GM19238 (cell line): ENCODE data around the gene GCN1.
"Not testable (repeated sequence)": the region's sequence is repeated elsewhere in the genome, so short reads cannot be mapped to it uniquely, and the experiment has no call there.

Source experiments
- DNase-seq: peaks from one replicate; pipeline ENCODE4 v3.0.0; 2011; ENCODE audit warnings: low spot score; ENCODE audit not compliant: insufficient read length

GCN1 gene

GRCh38 chr12:120213758-120214157 is 19.2 kb upstream of the GCN1 start:
- DNase-seq: no peak

DNA sequence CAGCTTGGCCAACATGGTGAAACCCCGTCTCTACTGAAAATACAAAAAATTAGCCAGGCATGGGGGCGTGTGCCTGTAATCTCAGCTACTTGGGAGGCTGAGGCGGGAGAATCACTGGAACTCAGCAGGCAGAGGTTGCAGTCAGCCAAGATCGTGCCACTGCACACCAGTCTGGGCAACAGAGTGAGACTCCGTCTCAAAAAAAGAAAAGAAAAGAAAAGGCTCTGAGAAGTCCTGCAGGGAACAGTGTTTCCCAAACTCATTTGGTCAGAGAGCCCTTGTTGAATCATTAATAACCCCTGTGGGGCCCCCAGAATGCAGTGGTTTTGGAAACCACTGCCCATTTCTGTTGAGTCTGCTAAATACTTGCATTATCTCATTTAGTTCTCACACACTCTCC is 18.7 kb upstream of the GCN1 start:
- not testable (repeated sequence) for DNase-seq

DNA sequence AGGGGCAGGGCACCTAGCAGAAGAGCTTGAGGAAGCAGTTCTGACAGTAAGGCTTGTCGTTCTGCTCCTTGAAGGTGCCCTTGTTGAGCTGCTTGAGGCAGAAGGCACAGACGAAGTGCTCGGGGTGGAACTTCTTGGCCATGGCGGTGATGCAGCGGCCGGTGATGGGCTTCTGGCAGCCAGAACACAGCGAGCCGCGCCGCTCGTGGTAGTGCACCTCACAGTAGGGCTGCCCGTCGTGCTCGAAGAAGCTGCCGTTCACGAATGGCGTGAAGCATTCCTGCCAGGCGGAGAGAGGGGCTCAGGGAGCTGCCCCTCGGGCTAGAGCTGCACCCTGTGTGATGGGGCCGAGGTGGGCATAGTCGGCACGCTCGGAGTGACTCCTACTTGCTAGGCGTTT is 17.8 kb upstream of the GCN1 start:
- DNase-seq: no peak

- no peak for DNase-seq
Observed at GRCh38 chr12:120211904-120212283, 17.4 kb upstream of the GCN1 start.

DNA sequence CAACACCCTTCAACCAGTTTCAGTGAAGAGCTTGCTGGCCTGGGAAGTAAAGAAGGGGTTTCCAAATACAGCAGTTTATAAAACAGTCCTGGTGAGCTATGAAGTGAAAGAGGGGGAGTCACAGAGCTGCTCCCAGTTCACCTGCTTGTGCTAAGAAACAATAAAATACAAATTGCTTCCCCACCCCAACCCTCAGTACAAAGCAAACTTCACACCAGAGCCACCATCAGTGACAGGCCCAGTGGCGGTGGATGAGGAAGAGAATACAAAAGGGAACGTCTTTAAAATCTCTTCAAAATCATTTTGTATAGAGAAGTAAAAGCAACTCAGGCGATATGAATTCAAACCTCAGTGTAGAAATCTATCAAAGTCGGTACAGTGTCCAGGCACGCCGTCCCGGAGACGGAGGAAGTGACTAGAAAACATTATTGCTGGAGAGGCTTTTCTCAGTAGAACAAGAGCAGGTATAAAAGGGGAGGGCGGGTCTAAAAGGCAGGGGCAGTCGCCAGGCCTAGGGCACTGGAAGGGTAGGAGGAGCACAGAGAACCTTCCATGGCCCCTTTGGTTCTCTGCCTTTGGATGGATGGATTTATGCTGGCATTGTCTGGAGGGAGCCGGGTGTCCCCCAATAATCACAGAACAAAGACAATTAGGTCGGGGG is 16.9 kb upstream of the GCN1 start:
- no peak for DNase-seq

DNA sequence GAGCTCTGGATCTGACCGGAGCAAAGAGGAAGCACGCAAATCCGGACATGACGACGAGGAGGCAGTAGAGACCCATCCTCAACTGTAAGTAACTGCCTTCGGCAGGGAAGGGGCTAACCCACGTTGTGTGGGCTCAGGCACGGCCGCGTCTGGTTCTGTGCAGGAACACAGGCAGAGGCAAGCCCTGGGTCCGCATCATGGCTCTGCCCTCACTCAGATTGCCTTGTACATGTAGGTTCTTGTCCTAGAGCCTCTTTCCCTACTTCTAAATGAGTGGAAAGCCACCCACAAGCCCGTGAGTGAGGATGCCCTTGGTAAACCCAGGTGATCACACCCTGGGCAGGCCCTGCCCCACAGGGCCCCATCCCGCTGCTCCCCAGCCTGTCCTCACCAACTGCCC is 15.3 kb upstream of the GCN1 start:
- no peak for DNase-seq

DNA sequence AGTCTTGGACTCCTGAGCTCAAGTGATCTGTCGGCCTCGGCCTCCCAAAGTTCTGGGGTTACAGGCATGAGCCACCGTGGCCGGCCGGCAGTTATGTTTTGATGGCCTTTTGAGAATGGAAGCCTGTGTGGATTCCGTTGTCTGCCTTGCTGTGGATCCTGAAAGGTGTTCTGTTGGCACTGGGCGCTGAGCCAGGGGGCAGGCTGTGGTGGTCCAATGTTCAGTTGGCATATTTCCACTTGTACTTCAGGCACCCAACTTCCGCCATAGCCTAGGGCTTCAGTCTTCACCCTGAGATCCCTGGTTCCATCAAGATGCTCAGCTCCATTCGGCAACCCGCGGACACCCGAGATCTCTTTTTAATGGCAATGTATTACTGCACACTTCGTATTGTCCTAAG is 12.7 kb upstream of the GCN1 start:
- no peak for DNase-seq

GRCh38 chr12:120206781-120207180 is 12.3 kb upstream of the GCN1 start:
- DNase-seq: not testable (repeated sequence)

DNA sequence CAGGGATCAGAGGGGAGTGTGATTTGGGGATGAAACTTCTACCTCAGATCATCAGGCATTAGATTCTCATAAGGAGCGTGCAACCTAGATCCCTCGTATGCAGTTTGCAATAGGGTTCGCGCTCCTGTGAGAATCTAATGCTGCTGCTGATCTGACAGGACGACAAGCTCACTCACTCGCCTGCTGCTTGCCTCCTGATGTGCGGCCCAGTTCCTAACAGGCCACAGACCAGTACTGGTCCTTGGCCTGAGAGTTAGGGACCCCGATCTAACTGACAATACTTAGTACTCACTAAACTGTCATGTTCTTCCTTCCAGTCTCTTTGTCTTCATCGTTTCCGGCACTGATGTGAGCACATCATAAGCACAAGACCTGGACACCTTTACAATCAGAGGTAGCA is 11.7 kb upstream of the GCN1 start:
- DNase-seq: no peak

DNA sequence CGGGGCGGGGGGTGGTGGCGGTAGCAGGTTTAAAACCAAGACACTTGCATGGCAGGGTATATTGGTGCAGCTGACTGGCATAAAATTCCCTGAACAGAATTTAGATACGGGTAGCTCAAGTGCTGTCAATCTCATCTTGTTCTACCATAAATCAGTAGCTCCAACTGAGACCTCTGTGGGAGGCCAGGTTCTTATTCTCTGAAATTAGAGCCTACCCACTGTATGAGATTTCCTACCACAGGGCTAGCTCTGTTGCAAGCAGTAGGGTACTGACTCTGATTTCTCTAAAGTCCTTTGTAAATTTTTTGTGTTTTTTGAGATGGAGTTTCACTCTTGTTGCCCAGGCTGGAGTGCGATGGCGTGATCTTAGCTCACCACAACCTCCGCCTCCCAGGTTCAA is 9.7 kb upstream of the GCN1 start:
- no peak for DNase-seq

DNA sequence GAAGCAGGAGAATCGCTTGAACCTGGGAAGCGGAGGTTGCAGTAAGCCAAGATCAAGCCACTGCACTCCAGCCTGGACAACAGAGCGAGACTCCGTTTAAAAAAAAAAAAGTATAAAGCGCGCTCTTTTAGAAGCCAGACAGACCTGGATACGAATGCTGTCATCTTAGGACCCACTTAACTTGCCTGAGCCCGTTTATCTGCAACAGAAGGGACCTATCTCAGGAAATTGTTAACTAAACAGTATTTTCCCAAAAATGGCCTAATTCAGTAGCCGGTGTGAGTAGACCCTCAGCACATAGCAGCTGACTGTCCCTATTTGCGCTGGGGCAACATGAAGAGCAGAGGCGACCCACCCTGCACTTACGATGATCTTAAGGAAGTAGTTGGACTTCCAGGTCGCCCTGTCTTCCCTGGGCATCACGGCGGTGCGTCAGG is 5.9 kb upstream of the GCN1 start:
- DNase-seq: no peak

GRCh38 chr12:120199595-120200306 is 5.2 kb upstream of the GCN1 start:
- DNase-seq: no peak

- no peak for DNase-seq
Observed at GRCh38 chr12:120199025-120199424, 4.5 kb upstream of the GCN1 start.

GRCh38 chr12:120197542-120197887 is 3.0 kb upstream of the GCN1 start:
- no peak for DNase-seq

GRCh38 chr12:120196817-120197541 is 2.5 kb upstream of the GCN1 start:
- DNase-seq: not testable (repeated sequence)

DNA sequence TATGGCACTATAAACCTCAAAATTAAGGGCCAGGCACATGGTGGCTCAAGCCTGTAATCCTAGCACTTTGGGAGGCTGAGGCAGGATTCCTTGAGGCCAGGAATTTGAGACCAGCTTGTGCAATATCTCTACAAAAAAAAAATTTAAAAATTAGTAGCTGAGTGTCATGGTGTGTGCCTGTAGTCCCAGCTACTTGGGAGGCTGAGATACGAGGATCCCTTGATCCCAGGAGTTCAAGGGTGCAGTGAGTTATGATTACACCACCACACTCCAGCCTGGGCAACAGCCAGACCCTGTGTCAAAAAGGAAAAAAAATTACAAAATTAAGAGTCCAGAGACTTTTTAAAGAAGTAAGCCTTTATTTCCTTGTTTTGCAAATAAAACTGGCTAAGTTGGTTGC is 1.8 kb upstream of the GCN1 start:
- DNase-seq: no peak

GRCh38 chr12:120194226-120194533 is 335 bp downstream of the GCN1 start:
- DNase-seq: no peak

DNA sequence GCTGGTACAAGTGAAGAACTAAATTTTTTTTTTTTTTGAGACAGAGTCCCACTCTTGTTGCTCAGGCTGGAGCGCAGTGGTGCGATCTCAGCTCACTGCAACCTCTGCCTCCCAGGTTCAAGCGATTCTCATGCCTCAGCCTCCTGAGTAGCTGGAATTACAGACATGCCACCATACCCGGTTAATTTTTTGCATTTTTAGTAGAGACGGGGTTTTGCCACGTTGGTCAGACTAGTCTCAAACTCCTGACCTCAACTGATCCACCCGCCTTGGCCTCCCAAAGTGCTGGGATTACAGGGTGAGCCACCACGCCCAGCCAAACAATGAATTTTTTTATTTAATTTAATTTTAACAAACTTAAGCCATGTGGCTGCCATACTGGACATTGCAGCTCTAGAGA is 1.2 kb downstream of the GCN1 start:
- DNase-seq: not testable (repeated sequence)

GRCh38 chr12:120190985-120191480 is 3.5 kb downstream of the GCN1 start:
- no peak for DNase-seq

DNA sequence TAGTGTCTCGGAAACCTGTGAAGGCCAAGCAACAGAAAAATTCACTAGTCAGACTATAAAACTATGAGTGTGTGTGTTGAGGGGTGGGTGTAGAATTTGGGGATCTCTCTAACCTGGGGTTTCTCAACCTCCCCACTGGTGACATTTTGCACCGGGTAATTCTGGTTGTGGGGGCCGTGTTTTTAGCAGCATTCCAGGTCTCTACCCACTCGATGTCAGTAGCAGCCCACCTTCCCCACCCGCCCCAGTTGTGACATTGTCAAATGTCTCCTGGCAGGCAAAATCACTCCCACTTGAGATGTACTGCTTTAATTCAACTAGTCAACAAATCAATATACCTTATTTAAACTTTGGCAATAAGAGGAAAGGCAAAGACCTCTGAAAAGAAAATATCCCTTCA is 4.1 kb downstream of the GCN1 start:
- no peak for DNase-seq

- no peak for DNase-seq
Observed at GRCh38 chr12:120186654-120187053, 7.9 kb downstream of the GCN1 start.

GRCh38 chr12:120183211-120183631 is 11.3 kb downstream of the GCN1 start:
- DNase-seq: no peak
